PC-9 (cell line): ENCODE measurements around the gene PPP1R9B.

ENCODE experiments used
- CTCF ChIP-seq: fragments of 200-600 bp; sonication (generic); conservative IDR thresholded peaks from 2 replicates; pipeline ENCODE4 v1.6.1; 2017; ENCODE audit warnings: mixed run types, antibody characterized with exemption, mild to moderate bottlenecking, moderate library complexity
- EZH2 ChIP-seq: fragments of 200-600 bp; sonication (generic); IDR thresholded peaks from 2 replicates; pipeline ENCODE4 v1.8.0; 2017; ENCODE audit warnings: antibody characterized with exemption, low read depth

- TF ChIP-seq CTCF, result no peak
- no peak for TF ChIP-seq EZH2
Measured at GRCh38 chr17:50199803-50200456, 49.5 kb upstream of the PPP1R9B start.
